Adrenal gland (tissue), 5 donors: ENCODE results near the gene ELSPBP1.
"Not testable (repeated sequence)": the region's sequence is repeated elsewhere in the genome, so short reads cannot be mapped to it uniquely, and the experiment has no call there.

Experiments
- POLR2A ChIP-seq, 2 donors: fragments of 450-650 bp; IDR thresholded peaks; one replicate each; pipeline ENCODE4 v1.6.1; 2017; ENCODE audit warnings: antibody characterized with exemption in 2 of 2, mild to moderate bottlenecking in 2 of 2, moderate library complexity in 1 of 2
- TF ChIP-seq, protein P1 (sequence below), 6 experiments: fragments of 450-650 bp in 4 of 6; fragments of 200-600 bp in 2 of 6; sonication (generic) in 1 of 6; IDR thresholded peaks; 1 replicate in 5 of 6; 2 replicates in 1 of 6; pipeline versions ENCODE4 v1.5.1 to v1.8.0; 2016 to 2021; ENCODE audit warnings: antibody characterized with exemption in 6 of 6, mild to moderate bottlenecking in 2 of 6, moderate library complexity in 1 of 6
- donor health status: DM: no; HTN: no; CAD: no.

DNA sequence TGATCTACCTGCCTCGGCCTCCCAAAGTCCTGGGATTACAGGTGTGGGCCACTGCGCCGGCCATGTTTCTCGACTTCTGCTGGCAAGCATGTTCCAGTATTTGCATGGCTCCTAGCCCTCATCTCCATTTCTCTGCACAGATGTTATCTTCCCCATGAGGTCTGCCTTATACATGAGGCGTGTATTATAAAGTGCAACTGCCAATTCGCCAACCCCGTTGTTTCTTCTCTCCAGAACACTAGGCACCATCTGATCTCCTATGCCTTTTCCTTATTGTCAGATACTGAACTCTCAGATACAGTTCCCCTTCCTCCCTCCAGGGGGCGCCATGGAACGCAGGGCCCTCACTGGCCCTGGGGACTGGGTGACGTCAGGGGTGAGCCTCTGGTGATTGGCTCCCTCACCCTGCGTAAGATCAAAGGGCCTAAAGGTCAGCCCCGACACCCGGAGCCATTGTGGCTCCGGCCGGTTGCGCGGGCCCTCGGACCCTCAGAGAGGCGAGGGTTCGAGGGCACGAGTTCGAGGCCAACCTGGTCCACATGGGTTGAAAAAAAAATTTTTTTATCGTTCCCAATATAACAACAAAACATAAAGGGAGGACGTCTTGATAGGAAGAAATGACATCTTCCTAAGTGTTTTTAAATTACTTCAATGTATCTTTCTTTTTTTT is 44.4 kb upstream of the ELSPBP1 start:
- TF ChIP-seq, protein P1, sequence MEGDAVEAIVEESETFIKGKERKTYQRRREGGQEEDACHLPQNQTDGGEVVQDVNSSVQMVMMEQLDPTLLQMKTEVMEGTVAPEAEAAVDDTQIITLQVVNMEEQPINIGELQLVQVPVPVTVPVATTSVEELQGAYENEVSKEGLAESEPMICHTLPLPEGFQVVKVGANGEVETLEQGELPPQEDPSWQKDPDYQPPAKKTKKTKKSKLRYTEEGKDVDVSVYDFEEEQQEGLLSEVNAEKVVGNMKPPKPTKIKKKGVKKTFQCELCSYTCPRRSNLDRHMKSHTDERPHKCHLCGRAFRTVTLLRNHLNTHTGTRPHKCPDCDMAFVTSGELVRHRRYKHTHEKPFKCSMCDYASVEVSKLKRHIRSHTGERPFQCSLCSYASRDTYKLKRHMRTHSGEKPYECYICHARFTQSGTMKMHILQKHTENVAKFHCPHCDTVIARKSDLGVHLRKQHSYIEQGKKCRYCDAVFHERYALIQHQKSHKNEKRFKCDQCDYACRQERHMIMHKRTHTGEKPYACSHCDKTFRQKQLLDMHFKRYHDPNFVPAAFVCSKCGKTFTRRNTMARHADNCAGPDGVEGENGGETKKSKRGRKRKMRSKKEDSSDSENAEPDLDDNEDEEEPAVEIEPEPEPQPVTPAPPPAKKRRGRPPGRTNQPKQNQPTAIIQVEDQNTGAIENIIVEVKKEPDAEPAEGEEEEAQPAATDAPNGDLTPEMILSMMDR (IDR thresholded peaks at IDR 0.05) = not testable (repeated sequence)
- not testable (repeated sequence) for TF ChIP-seq POLR2A (IDR thresholded peaks at IDR 0.05)
